Progenitor cell of endocrine pancreas (in vitro differentiated cells): Measurements from ENCODE around the gene FADS3. TPM values are rescaled to one million over a fixed set of nuclear protein-coding genes. Genes with fewer than 3 reads are reported as not detected.

Experiments used
- DNase-seq: peaks from one replicate; pipeline ENCODE4 v3.0.0; 2021; ENCODE audit warnings: low spot score; ENCODE audit not compliant: unreplicated experiment
- H3K27ac Mint-ChIP-seq: 2 replicates; pipeline ENCODE4 v1.8.0; 2021; ENCODE audit warnings: mild to moderate bottlenecking, moderate library complexity, mixed read lengths
- H3K27me3 Mint-ChIP-seq: 2 replicates; pipeline ENCODE4 v1.8.0; 2021; ENCODE audit warnings: mixed read lengths
- H3K36me3 Mint-ChIP-seq: 2 replicates; pipeline ENCODE4 v1.8.0; 2022; ENCODE audit warnings: mixed read lengths; ENCODE audit not compliant: insufficient read depth
- H3K4me1 Mint-ChIP-seq: 2 replicates; pipeline ENCODE4 v1.8.0; 2021; ENCODE audit warnings: low read depth, mixed read lengths
- H3K4me3 Mint-ChIP-seq: 2 replicates; pipeline ENCODE4 v1.8.0; 2021; ENCODE audit warnings: low read depth, mild to moderate bottlenecking, moderate library complexity, mixed read lengths
- H3K9me3 Mint-ChIP-seq: 2 replicates; pipeline ENCODE4 v1.8.0; 2021; ENCODE audit warnings: low read depth, mixed read lengths
- total RNA-seq: library from RNA; stranded (reverse); gene quantifications from 2 replicates; pipeline ENCODE4 v1.2.1, GENCODE V29; 2021
- TF ChIP-seq, protein P1 (sequence below): fragments of 200-600 bp; sonication (generic); IDR thresholded peaks from one replicate; pipeline ENCODE4 v1.5.0; 2021; ENCODE audit warnings: antibody characterized with exemption, mild to moderate bottlenecking; ENCODE audit not compliant: unreplicated experiment

FADS3 gene
- total RNA-seq, 1 donor from 2014 or later, result 21.2 TPM

- no peak for DNase-seq
- H3K4me3 Mint-ChIP-seq, result no peak overlapping the region
- H3K27ac Mint-ChIP-seq, result no peak overlapping the region
- TF ChIP-seq, protein P1, sequence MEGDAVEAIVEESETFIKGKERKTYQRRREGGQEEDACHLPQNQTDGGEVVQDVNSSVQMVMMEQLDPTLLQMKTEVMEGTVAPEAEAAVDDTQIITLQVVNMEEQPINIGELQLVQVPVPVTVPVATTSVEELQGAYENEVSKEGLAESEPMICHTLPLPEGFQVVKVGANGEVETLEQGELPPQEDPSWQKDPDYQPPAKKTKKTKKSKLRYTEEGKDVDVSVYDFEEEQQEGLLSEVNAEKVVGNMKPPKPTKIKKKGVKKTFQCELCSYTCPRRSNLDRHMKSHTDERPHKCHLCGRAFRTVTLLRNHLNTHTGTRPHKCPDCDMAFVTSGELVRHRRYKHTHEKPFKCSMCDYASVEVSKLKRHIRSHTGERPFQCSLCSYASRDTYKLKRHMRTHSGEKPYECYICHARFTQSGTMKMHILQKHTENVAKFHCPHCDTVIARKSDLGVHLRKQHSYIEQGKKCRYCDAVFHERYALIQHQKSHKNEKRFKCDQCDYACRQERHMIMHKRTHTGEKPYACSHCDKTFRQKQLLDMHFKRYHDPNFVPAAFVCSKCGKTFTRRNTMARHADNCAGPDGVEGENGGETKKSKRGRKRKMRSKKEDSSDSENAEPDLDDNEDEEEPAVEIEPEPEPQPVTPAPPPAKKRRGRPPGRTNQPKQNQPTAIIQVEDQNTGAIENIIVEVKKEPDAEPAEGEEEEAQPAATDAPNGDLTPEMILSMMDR, result no peak
- no peaks in the 10 kb centered on the region for H3K36me3 Mint-ChIP-seq
- H3K4me1 Mint-ChIP-seq, result peaks cover 1% of the 10 kb centered on the region
- no peaks in the 10 kb centered on the region for H3K9me3 Mint-ChIP-seq
- peaks cover 12% of the 10 kb centered on the region for H3K27me3 Mint-ChIP-seq
Measured at GRCh38 chr11:61906522-61906909, 15.2 kb upstream of the FADS3 start.

DNA sequence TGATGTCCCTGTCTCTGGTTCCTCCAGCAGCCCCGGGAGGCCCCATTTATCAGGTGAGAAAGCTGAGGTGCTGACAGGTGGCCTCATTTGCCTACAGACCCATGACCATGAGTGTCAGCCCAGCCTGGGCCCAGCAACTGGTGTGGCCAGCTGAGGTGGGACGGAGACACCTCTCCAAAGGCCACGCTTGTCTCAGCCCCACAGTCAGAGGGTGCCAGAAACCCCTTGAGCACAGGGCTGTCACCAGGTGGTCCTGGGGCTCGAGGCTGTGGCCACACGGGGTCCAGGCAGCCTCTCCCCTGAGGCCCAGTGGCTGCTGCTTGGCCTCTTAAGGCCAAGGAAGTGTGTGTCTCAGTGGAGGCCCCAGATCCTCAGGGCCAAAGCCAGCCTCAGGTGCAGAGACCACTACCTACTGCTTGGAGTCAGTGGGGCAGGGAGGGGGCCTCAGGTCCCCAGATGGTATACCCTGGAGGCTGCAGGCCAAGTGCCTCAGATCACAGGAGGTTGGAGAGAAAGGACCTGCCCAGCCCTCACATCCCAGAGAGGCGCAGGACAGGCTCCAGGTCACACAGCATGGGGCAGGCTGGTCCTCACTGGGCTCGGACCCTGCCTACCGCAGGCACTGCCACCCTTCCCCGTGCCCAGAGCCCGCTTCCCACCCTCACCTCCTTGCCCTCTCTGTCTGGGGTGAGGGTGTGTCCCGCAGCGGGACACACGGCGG, 14.6 kb upstream of the FADS3 start:
- peaks cover 1% of the 10 kb centered on the region for H3K4me1 Mint-ChIP-seq
- no peak overlapping the region for H3K27ac Mint-ChIP-seq
- no peaks in the 10 kb centered on the region for H3K9me3 Mint-ChIP-seq
- peaks cover 10% of the 10 kb centered on the region for H3K27me3 Mint-ChIP-seq
- TF ChIP-seq, protein P1, result no peak
- no peak for DNase-seq
- H3K4me3 Mint-ChIP-seq, result no peak overlapping the region
- H3K36me3 Mint-ChIP-seq, result no peaks in the 10 kb centered on the region

GRCh38 chr11:61905067-61905696, 13.8 kb upstream of the FADS3 start:
- Mint-ChIP-seq H3K9me3 (no peaks in the 10 kb centered on the region), H3K36me3 (no peaks in the 10 kb centered on the region), H3K27ac (no peak overlapping the region), H3K4me3 (no peak overlapping the region), H3K4me1 (peaks cover 1% of the 10 kb centered on the region), H3K27me3 (peaks cover 10% of the 10 kb centered on the region)
- TF ChIP-seq, protein P1, result no peak
- no peak for DNase-seq

GRCh38 chr11:61904539-61905048, 13.2 kb upstream of the FADS3 start:
- H3K36me3 Mint-ChIP-seq, result no peaks in the 10 kb centered on the region

DNA sequence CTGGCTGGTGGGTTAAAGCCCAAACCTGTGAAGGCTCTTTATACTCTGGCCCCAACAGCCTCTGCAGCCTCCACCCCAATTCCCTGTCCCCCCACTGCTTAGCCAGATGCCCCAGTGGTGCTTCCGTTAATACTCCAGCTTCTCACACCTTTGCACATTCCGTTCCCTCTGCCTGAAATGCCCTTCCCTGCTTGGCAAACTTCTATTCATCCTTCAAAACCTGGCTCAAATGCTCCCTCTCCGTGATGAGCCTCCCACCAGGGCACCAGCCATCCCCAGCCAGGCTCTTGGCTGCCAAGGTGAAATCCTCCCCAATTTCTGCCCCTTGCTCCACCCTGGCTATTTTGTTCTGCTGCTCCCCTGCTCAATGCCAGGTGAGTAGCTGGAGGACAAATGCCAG, 12.5 kb upstream of the FADS3 start:
- Mint-ChIP-seq H3K4me3 (no peak overlapping the region), H3K9me3 (no peaks in the 10 kb centered on the region), H3K4me1 (peaks cover 1% of the 10 kb centered on the region), H3K36me3 (no peaks in the 10 kb centered on the region), H3K27ac (no peak overlapping the region), H3K27me3 (peaks cover 10% of the 10 kb centered on the region)
- no peak for DNase-seq
- TF ChIP-seq, protein P1, result no peak

More at GRCh38 chr11:61904539-61905048, 13.2 kb upstream of the FADS3 start:
- Mint-ChIP-seq H3K27me3 (peaks cover 10% of the 10 kb centered on the region), H3K4me3 (no peak overlapping the region), H3K27ac (no peak overlapping the region), H3K4me1 (peaks cover 1% of the 10 kb centered on the region), H3K9me3 (no peaks in the 10 kb centered on the region)
- no peak for DNase-seq
- TF ChIP-seq, protein P1, result no peak
